ENCODE data around the gene VOPP1. TPM values are rescaled to one million over a fixed set of nuclear protein-coding genes. Genes with fewer than 3 reads are reported as not detected.

The VOPP1 gene
- total RNA-seq, 1 donor from 2014 or later, result 94.1 TPM

- DNase-seq (ENCODE audit: low read depth in 2 of 2), result peak in 1 of 2 donors; percentile 74
Measured at GRCh38 chr7:55533050-55533728, 39.1 kb downstream of the VOPP1 start.

- peak in 1 of 2 donors; percentile 61 for DNase-seq (ENCODE audit: low read depth in 2 of 2)
Measured at GRCh38 chr7:55532150-55532917, 40.0 kb downstream of the VOPP1 start.

DNA sequence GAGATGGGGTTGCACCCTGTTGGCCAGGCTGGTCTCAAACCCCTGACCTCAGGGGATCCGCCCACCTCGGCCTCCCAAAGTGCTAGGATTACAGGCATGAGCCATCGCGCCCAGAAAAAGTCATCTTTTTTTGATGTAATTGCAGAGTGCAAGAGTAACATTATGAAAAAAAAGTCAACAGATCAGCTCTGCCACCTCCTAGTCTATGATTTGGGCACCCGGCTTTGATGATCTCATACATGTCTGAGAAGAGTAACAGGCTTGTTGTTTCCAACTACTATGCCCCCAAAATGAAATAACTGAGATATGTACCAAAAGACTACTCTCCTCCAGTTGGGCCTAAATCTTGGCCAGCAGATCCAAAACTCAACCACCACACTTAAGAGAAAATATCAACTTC, 40.8 kb downstream of the VOPP1 start:
- no peak for DNase-seq (ENCODE audit: low read depth in 2 of 2)

- DNase-seq (ENCODE audit: low read depth in 2 of 2), result no peak
Measured at GRCh38 chr7:55527307-55527706, 45.0 kb downstream of the VOPP1 start.

GRCh38 chr7:55526770-55527169, 45.5 kb downstream of the VOPP1 start:
- no peak for DNase-seq (ENCODE audit: low read depth in 2 of 2)

DNA sequence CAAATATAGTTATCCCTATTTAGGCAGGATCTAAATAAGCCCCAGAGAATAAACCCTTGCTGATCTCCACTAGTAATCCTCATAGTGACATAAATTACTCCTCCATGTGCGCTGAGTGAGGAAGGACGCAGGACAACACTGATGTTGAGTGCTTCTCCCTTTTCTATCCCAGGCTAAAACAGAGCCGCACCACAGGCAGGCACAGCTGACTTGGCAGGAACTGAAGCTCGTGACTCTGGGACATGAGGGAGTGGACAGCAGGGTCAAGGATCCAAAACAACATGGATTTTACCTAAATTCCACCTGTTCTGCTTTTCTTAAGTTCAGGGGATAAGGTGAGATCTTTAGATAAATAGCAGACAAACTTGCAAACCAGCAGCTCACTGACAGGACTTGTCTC, 46.0 kb downstream of the VOPP1 start:
- DNase-seq (ENCODE audit: low read depth in 2 of 2), result no peak

DNA sequence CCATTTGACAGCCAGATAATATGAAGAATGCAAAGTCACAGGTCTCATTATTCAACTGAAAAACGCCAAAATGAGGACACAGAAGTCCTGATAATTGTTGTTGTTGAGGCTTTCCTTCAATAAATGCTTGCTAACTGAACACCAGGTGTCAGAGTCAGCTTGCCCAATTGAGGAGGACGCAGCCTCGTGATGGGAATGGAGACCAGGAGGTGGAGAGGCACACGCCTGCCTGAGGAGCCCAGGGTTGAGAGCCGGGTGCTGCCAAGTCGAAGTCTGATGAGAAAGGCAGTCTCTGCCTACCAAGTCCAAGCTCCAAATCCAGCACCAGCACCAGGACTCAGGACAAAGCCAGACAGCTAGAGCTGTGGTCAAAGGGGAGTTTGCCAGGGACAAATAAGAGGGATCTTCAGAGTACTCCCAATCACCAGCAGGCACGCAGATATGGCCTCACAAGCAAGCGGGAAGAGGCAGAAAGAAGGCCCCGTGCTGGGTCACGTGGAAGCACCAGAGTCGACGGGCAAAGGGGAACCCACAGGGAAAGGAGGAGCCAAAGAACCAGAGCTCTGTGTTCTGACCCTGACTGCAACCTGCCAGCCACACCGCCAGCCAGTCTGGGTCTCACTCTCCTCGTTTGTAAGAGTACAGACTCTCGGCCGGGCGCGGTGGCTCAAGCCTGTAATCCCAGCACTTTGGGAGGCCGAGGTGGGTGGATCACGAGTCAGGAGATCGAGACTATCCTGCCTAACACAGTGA, 47.6 kb downstream of the VOPP1 start:
- DNase-seq (ENCODE audit: low read depth in 2 of 2), result no peak

DNA sequence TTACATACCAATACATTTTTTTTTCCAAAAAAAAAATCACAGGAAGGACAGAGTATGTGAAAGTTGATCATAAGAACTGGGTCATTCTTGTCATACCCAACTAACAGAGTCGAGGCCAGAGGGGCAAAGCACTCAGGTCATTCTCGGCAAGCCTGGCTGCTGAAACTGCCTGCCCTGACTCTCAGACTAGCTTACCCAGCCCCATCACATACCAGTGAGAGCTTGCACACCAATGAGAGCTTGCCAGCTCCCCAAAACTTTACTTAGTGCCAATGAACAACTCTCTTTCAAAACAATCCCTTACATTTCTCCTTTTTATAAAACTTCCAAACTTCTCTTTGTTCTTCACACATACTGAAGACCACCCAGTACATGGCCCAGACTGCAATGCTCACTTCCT, 48.9 kb downstream of the VOPP1 start:
- no peak for DNase-seq (ENCODE audit: low read depth in 2 of 2)

DNA sequence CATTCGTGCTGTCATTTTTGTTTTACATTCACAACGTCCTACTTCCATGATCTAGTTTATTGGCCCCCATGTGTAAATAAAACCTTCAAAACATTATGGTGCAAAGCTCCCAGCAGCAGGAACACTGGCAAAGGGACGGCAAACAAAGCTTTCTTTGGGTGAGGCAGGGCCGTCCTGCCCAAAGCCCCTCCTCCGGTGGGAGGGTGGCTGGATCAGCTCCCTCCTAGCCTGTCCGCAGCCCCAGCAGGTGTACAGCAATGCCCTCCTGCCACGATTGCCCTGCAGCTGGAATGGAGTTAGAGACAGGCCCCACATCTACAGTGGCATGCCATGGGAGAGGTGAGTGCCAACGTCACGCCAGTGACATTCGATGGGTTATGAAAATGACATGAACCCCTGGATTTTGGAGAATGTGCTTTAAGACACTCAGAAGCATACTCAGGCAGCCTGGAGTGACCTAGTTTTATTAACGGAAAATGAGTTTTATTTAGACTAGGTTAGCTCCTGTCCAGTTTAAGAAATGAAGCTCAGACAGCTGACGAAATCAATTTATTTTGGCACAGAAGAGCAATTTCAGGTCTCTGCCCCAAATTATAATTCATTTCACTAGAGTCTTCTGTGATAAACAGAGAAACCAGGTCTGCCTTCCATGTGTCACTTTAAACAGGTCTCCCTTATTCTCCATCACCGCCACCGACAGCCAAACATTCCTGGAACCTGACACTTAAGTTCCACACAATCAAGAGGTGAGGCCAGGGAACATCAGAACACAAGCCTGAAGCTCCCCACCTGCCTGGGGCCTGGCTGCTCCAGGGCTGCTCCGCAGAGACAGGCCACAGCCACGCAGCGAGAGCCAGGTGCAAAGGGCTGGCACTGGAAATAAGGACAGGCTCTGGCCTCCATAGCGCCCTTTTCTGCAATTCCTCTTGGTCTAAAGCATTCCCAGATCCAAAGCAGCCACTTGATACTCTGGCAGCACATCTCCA, 50.1 kb downstream of the VOPP1 start:
- DNase-seq (ENCODE audit: low read depth in 2 of 2), result no peak

DNA sequence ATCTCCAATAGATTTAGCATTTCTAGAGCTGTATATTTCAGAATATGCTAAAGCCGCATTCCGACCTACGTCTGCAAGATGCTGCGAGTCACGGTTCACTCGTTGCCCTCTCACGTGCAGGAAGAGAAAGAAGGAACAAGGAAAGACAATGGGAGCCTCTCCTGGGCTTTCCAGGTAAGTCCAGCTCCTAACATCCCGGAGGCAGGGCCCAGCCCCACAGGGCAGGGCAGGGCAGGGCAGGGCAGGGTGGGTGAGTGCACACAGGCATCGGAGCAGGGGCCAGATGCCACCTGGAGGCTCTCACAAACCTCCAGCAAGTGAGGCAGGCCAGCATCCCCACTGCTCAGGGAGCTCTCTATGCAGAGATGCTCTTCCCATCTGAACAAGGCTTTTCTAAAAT, 50.8 kb downstream of the VOPP1 start:
- DNase-seq (ENCODE audit: low read depth in 2 of 2), result no peak

DNA sequence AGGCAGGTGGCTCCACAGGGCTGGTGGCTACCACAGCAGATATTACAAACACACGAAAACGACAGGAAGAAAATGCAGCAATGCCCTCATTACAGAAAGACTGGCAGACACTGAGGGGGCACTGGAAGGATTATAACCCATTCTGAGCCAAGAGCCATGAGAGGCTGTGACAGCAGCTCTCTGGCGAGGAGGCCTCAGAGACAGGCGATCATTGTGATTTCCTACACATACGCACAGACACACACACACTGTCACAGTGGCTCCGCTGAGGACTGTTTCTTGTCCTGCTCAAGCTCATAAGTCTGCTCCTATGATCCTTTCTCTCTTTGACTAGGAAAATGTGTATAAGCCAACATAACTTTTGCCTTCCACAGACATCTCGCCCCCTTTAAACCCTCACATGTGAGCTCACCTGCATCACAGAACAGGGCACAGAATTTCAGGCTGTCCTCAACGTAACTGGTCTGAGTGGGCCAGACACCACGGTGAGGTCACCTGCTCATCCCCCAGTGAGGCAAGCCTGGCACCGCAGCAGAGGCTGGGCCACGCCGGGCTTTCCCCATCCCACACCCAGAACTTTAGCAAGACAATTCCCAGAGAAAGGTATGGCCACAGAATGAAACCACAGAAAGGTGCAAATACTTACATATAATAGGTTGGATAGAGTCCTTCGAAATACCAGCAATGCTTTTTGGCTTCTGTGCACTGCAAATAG, 51.7 kb downstream of the VOPP1 start:
- no peak for DNase-seq (ENCODE audit: low read depth in 2 of 2)

GRCh38 chr7:55518836-55519235, 53.5 kb downstream of the VOPP1 start:
- DNase-seq (ENCODE audit: low read depth in 2 of 2), result no peak

GRCh38 chr7:55517936-55518689, 54.2 kb downstream of the VOPP1 start:
- no peak for DNase-seq (ENCODE audit: low read depth in 2 of 2)

DNA sequence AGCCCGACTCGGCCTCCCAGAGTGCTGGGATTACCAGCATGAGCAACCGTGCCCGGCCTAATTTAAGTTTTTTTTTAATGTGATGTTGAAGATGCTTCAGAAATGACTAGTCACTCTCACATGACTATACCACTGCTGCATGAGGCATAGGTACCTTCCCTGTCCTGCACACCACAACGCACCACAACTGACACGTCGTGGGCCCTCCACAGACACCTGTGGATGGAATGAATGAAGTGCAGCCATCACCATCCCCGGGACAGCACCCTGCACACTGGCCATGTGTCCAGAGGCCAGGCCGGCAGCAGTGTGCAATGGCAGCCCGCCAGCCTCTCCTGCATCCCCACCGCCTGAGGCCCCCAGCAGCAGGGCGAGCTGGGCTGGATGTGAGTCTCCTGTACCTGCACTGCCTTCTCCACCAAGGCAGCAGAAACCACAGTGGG, 55.1 kb downstream of the VOPP1 start:
- no peak for DNase-seq (ENCODE audit: low read depth in 2 of 2)

DNA sequence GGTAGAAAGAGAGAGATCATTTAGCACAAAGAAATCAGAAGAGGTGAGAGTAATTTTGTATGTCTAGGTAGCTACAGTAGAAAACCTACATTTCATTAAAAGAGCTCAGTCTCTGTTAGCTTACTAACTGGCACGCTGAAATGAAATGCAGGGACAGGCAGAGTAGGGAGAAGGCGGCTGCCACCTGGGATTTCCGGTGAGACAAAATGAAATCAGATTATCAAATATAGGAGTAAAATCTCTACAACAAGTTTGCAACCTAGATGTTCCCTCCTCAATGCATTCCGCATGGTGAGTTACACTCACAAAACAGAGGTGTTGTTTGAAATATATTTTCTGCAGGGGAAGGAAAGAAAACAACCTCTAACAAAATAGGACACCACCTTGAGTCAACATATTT, 55.9 kb downstream of the VOPP1 start:
- no peak for DNase-seq (ENCODE audit: low read depth in 2 of 2)

- no peak for DNase-seq (ENCODE audit: low read depth in 2 of 2)
Measured at GRCh38 chr7:55515569-55516279, 56.6 kb downstream of the VOPP1 start.

DNA sequence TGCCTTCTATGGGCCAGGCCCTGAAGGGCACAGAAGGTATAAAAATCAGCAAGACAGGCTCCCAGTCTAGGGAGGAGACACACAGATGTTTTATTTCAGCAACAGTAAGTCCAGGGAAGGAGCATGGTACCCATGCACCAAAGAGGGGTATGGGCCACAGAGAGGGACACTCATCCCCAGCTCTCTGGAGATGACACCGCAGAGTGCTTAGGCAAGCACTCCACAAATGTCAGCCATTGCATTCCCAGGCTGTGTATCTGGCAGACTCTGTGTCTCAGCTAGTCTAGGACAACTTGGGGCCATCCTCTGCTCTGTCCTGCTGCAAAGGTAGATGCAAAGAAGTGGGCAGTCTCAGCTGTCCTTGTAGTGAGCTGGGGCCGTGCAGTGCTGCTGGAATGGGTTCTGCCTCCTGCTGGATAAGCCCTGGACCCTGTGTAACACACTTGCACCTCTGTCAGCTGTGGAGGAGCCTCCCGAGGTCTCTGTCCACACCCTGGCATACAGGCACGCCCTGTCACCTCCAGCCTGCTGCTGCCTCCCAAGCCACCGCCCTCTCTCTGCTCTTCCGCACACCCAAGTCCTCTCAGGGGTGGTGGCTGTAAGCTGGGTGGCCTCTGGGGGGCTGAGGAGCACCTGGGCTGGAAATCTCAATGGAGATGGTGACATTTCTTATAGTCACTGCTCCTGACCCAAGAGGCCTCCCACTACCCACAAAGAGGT, 57.6 kb downstream of the VOPP1 start:
- no peak for DNase-seq (ENCODE audit: low read depth in 2 of 2)

GRCh38 chr7:55513868-55514267, 58.4 kb downstream of the VOPP1 start:
- no peak for DNase-seq (ENCODE audit: low read depth in 2 of 2)

Measured in dermis microvascular lymphatic vessel endothelial cell (primary cell).